OCI-LY7 (cell line): ENCODE data around the gene DIP2C. TPM values are rescaled to one million over a fixed set of nuclear protein-coding genes. Genes with fewer than 3 reads are reported as not detected.

ENCODE experiments used
- BruUV-seq: library from RNA; stranded (reverse); fragments of 400-500 nt; replicated peaks from 2 replicates; lab custom pipeline; 2021; lab: Mats Ljungman, UMichigan
- CTCF ChIA-PET: fragments of 300-600 bp; sonication (Branson Sonifier 250); formaldehyde crosslinking; loops from one replicate; lab custom pipeline; 2022; ENCODE audit warnings: antibody characterized with exemption; ENCODE audit not compliant: unreplicated experiment; lab: Charles Lee
- POLR2A ChIA-PET: fragments of 300-600 bp; sonication (Branson Sonifier 250); formaldehyde crosslinking; loops from one replicate; lab custom pipeline; 2022; ENCODE audit warnings: antibody characterized with exemption; lab: Charles Lee
- DNase-seq: peaks from one replicate; pipeline ENCODE4 v3.0.0-alpha.2; 2015; ENCODE audit warnings: low spot score
- H2AFZ ChIP-seq: fragments of 200-600 bp; sonication (generic), shearing (Covaris generic); 2 replicates; pipeline ENCODE4 v1.6.1; 2014; ENCODE audit warnings: mild to moderate bottlenecking, antibody characterized with exemption, low read length, moderate library complexity
- H3K27ac ChIP-seq: fragments of 200-600 bp; sonication (generic); 2 replicates; pipeline ENCODE4 v1.5.1; 2014; ENCODE audit warnings: mixed run types, low read depth, mild to moderate bottlenecking, moderate library complexity, low read length, inconsistent platforms; ENCODE audit not compliant: poor library complexity, severe bottlenecking
- H3K36me3 ChIP-seq: fragments of 200-600 bp; sonication (generic); 2 replicates; pipeline ENCODE4 v1.6.1; 2014; ENCODE audit warnings: mild to moderate bottlenecking, antibody characterized with exemption, low read length, moderate library complexity, mixed read lengths; ENCODE audit not compliant: insufficient read depth
- H3K4me1 ChIP-seq: fragments of 200-600 bp; sonication (generic); 2 replicates; pipeline ENCODE4 v1.5.1; 2014; ENCODE audit warnings: mild to moderate bottlenecking, low read length; ENCODE audit not compliant: insufficient read depth, poor library complexity, severe bottlenecking
- H3K4me2 ChIP-seq: fragments of 200-600 bp; sonication (generic); 2 replicates; pipeline ENCODE4 v1.6.1; 2014; ENCODE audit warnings: mild to moderate bottlenecking, low read length
- H3K4me3 ChIP-seq: fragments of 200-600 bp; sonication (generic); 2 replicates; pipeline ENCODE4 v1.5.1; 2014; ENCODE audit warnings: mild to moderate bottlenecking, low read depth, low read length; ENCODE audit not compliant: poor library complexity, severe bottlenecking
- H3K79me2 ChIP-seq: fragments of 200-600 bp; sonication (generic); 2 replicates; pipeline ENCODE4 v1.6.1; 2016; ENCODE audit warnings: low read depth, mild to moderate bottlenecking, low read length, moderate library complexity, mixed read lengths; ENCODE audit not compliant: insufficient read depth
- H3K9me2 ChIP-seq: fragments of 200-600 bp; sonication (generic); 2 replicates; pipeline ENCODE4 v1.6.1; 2016; ENCODE audit warnings: mild to moderate bottlenecking, low read length, mixed read lengths; ENCODE audit not compliant: insufficient read depth
- H3K9me3 ChIP-seq: fragments of 200-600 bp; sonication (generic); 2 replicates; pipeline ENCODE4 v1.6.1; 2014; ENCODE audit warnings: mild to moderate bottlenecking, mixed run types, low read length, mixed read lengths
- H4K20me1 ChIP-seq: fragments of 200-600 bp; sonication (generic); 2 replicates; pipeline ENCODE4 v1.6.1; 2014; ENCODE audit warnings: mild to moderate bottlenecking, antibody characterized with exemption, low read length, moderate library complexity, mixed read lengths; ENCODE audit not compliant: insufficient read depth
- EZH2phosphoT487 ChIP-seq: fragments of 200-600 bp; sonication (generic); IDR thresholded peaks from 2 replicates; pipeline ENCODE4 v1.6.1; 2018; ENCODE audit warnings: low read depth, borderline replicate concordance, mild to moderate bottlenecking, mixed run types, antibody characterized with exemption, low read length, moderate library complexity, mixed read lengths
- intact Hi-C: fragments of 100-400 bp; cut with micrococcal nuclease; formaldehyde crosslinking; loops from one replicate; pipeline ENCODE4 v1.10.0; 2022; ENCODE audit not compliant: unreplicated experiment
- total RNA-seq, 2 experiments: library from RNA; depleted of rRNA in 1 of 2; stranded (reverse); fragments of >200 nt in 1 of 2; shearing (Covaris generic) in 1 of 2; gene quantifications; 2 replicates each; pipeline ENCODE4 v1.2.3, GENCODE V29; 2014 to 2022
- TF ChIP-seq, protein P1 (sequence below): fragments of 200-600 bp; sonication (generic); conservative IDR thresholded peaks from 2 replicates; pipeline ENCODE4 v1.5.1; 2014; ENCODE audit warnings: mild to moderate bottlenecking, antibody characterized with exemption, low read length, moderate library complexity, mixed read lengths

The DIP2C gene
- total RNA-seq, 2 experiments from 2014 or later, result 10.9 to 29.5 TPM

DNA sequence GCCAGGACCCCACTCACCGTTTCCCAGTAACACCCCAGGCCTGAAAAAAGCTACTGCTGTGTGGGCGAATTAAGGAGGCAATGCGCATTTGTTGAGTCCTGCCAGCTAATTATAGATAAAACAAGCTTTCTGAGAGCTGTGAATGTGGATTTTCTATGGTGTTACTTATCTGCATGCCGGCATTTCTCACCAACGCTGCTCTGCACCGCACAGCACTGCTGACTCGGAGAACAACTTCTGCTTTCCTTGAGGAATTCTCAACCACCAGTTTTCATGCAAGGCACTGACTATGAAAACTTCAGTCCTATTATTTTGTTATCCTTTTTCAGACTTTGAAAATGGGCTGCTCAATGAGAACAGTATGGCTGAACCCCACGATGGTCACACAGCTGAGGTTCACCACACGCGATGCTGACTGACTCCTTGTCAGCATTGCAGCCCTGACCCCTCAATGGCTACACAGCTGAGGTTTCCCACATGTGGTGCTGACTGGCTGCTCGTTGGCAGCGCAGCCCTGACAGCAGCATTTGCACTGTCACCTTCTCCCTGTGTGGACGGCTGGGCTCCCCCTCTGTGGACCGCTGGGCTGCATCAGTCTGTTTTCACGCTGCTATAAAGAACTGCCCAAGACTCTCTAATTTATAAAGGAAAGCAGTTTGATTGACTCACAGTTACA is 190.6 kb downstream of the DIP2C start:
- H2AFZ ChIP-seq, result no peak overlapping the region
- BruUV-seq, result no TSS peak
- TF ChIP-seq, protein P1, sequence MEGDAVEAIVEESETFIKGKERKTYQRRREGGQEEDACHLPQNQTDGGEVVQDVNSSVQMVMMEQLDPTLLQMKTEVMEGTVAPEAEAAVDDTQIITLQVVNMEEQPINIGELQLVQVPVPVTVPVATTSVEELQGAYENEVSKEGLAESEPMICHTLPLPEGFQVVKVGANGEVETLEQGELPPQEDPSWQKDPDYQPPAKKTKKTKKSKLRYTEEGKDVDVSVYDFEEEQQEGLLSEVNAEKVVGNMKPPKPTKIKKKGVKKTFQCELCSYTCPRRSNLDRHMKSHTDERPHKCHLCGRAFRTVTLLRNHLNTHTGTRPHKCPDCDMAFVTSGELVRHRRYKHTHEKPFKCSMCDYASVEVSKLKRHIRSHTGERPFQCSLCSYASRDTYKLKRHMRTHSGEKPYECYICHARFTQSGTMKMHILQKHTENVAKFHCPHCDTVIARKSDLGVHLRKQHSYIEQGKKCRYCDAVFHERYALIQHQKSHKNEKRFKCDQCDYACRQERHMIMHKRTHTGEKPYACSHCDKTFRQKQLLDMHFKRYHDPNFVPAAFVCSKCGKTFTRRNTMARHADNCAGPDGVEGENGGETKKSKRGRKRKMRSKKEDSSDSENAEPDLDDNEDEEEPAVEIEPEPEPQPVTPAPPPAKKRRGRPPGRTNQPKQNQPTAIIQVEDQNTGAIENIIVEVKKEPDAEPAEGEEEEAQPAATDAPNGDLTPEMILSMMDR, result no peak
- TF ChIP-seq EZH2phosphoT487, result no peak
- H3K4me1 ChIP-seq, result peaks cover 12% of the 10 kb centered on the region
- CTCF ChIA-PET, result interaction anchor here (0.6 kb wide), 1 partner anchor 554 kb away, joined by 4 read pairs; no protein-coding TSS in a partner anchor
- H3K4me2 ChIP-seq, result no peak overlapping the region
- H3K9me3 ChIP-seq, result 0 out of 2 replicates have a peak, but pooled peaks cover 2% of the 10 kb centered on the region
- H3K36me3 ChIP-seq, result peaks cover 82% of the 10 kb centered on the region
- H3K27ac ChIP-seq, result no peak overlapping the region
- POLR2A ChIA-PET, result no interaction called here
- intact Hi-C loops, result no loop called here
- H3K4me3 ChIP-seq, result no peak overlapping the region
- DNase-seq, result no peak
- H3K79me2 ChIP-seq, result peaks cover 39% of the 10 kb centered on the region
- no peaks in the 10 kb centered on the region for H3K9me2 ChIP-seq
- peaks cover 7% of the 10 kb centered on the region; the same call in 1 of the 2 replicates for H4K20me1 ChIP-seq

DNA sequence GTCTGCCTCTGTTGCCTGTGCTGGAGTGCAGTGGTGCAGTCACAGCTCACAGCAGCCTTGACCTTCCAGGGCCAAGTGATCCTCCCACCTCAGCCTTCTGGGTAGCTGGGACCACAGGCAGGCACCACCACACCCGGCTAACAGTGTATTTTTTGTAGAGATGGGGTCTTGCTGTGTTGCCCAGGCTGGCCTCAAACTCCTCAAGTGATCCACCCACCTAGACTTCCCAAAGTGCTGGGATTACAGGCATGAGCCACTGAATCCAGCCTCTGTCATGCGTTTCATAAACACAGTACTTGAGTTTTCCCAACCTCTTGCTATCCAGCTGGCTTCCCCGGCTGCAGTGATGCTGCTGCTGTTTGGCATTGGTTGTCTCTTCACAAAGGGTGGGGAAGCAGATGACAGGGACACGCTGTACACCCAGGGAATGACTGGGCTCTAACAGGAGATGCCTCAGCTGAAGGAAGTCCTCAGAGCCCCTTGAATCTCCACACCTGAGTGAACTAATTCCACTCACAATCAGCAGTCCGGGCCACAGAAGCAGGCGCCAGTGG is 191.5 kb downstream of the DIP2C start:
- Histone ChIP-seq H2AFZ (no peak overlapping the region), H4K20me1 (peaks cover 7% of the 10 kb centered on the region; the same call in 1 of the 2 replicates), H3K4me3 (no peak overlapping the region), H3K9me3 (no peaks in the 10 kb centered on the region), H3K36me3 (peaks cover 72% of the 10 kb centered on the region), H3K4me1 (peaks cover 12% of the 10 kb centered on the region), H3K79me2 (peaks cover 30% of the 10 kb centered on the region), H3K4me2 (no peak overlapping the region), H3K27ac (no peak overlapping the region), H3K9me2 (no peaks in the 10 kb centered on the region)
- BruUV-seq, result no TSS peak
- ChIA-PET POLR2A (interaction anchor here (0.7 kb wide), 1 partner anchor 78 kb away, joined by 3 read pairs; no protein-coding TSS in a partner anchor), CTCF (interaction anchor here (0.6 kb wide), 1 partner anchor 384 kb away, joined by 3 read pairs; no protein-coding TSS in a partner anchor)
- TF ChIP-seq, protein P1, result no peak
- TF ChIP-seq EZH2phosphoT487, result no peak
- no peak for DNase-seq
- intact Hi-C loops, result no loop called here
